Endodermal cell (in vitro differentiated cells): ENCODE results near the gene JARID2. TPM values are rescaled to one million over a fixed set of nuclear protein-coding genes. Genes with fewer than 3 reads are reported as not detected.

Source experiments
- DNase-seq: peaks from one replicate; pipeline ENCODE4 v3.0.0-alpha.2; 2017
- H3K27ac ChIP-seq: 2 replicates; pipeline ENCODE4 v1.5.1; 2013; ENCODE audit warnings: mild to moderate bottlenecking, low read depth, low read length, moderate library complexity
- H3K27me3 ChIP-seq: 2 replicates; pipeline ENCODE4 v1.6.1; 2013; ENCODE audit warnings: mild to moderate bottlenecking, low read length, moderate library complexity; ENCODE audit not compliant: insufficient read depth, control insufficient read depth, poor library complexity, severe bottlenecking
- H3K36me3 ChIP-seq: 2 replicates; pipeline ENCODE4 v1.7.0; 2013; ENCODE audit warnings: mild to moderate bottlenecking, low read length, moderate library complexity; ENCODE audit not compliant: control insufficient read depth, insufficient read depth
- H3K4me1 ChIP-seq: one replicate; pipeline ENCODE4 v1.7.0; 2013; ENCODE audit warnings: low read length; ENCODE audit not compliant: control insufficient read depth, insufficient read depth
- H3K4me3 ChIP-seq: 2 replicates; pipeline ENCODE4 v1.5.1; 2013; ENCODE audit warnings: mild to moderate bottlenecking, low read length, moderate library complexity
- H3K9ac ChIP-seq: 2 replicates; pipeline ENCODE4 v1.6.1; 2013; ENCODE audit warnings: mild to moderate bottlenecking, low read length, moderate library complexity; ENCODE audit not compliant: poor library complexity, severe bottlenecking; ENCODE audit errors: extremely low read depth
- H3K9me3 ChIP-seq: 2 replicates; pipeline ENCODE4 v1.6.1; 2013; ENCODE audit warnings: mild to moderate bottlenecking, low read length, moderate library complexity; ENCODE audit not compliant: control insufficient read depth
- H3K27ac Mint-ChIP-seq: 2 replicates; pipeline ENCODE4 v1.8.0; 2020; ENCODE audit warnings: mixed read lengths
- H3K27me3 Mint-ChIP-seq: 2 replicates; pipeline ENCODE4 v1.8.0; 2021; ENCODE audit warnings: mild to moderate bottlenecking, mixed read lengths; ENCODE audit not compliant: insufficient read depth
- H3K36me3 Mint-ChIP-seq: 2 replicates; pipeline ENCODE4 v1.8.0; 2020; ENCODE audit warnings: low read depth, mixed read lengths
- H3K4me1 Mint-ChIP-seq: 2 replicates; pipeline ENCODE4 v1.8.0; 2020; ENCODE audit warnings: mixed read lengths
- H3K4me3 Mint-ChIP-seq: 2 replicates; pipeline ENCODE4 v1.8.0; 2020; ENCODE audit warnings: mild to moderate bottlenecking, moderate library complexity, mixed read lengths
- H3K9me3 Mint-ChIP-seq: 2 replicates; pipeline ENCODE4 v1.8.0; 2020; ENCODE audit warnings: mild to moderate bottlenecking, mixed read lengths
- WGBS, 2 experiments: methylation state at CpG; one replicate each; pipeline versions ENCODE4 v1.1.5 to v1.1.7; 2013; ENCODE audit warnings: missing lambda C conversion rate in 2 of 2, mixed read lengths in 1 of 2; ENCODE audit not compliant: insufficient coverage in 1 of 2, insufficient read length in 1 of 2; 5-methylcytosine and 5-hydroxymethylcytosine counted together
- total RNA-seq, 2 donors: library from RNA; stranded (reverse); fragmentation: NEBNext Ultra II Directional in 1 of 2; extraction: Animal tissue kit (Norgen Biotek cat#: 25700) in 1 of 2; gene quantifications; 2 replicates in 1 of 2; 3 replicates in 1 of 2; pipeline ENCODE4 v1.2.1, GENCODE V29; 2021
- TF ChIP-seq, protein P1 (sequence below): fragments of 200-600 bp; sonication (generic); conservative IDR thresholded peaks from 2 replicates; pipeline ENCODE4 v1.5.0; 2021; ENCODE audit warnings: antibody characterized with exemption, mild to moderate bottlenecking

The JARID2 gene
- total RNA-seq, 2 donors from 2014 or later: 42.5 to 77.0 TPM

DNA sequence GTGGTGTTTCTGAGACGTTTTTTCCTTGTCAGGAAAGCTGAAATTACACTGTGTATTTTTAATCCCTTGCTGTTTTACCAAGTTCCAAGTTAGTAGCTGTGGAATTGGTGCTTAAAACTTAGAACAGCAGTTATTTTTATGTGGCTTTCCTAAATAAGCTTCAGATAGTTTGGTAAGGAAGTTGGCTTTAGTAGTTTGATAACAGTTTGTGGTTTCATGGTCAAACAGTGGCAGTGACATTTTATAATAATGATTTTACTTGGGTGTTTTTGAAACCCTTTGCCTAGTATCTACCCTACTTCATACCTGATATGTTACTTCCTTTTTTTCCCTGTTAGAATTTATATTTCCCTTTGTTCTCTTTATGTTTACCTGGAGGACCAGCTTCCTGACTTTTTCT is 164.9 kb downstream of the JARID2 start:
- Mint-ChIP-seq H3K9me3 (peaks cover 10% of the 10 kb centered on the region), H3K27ac (peak overlapping the region; percentile 65), H3K4me1 (peaks cover 76% of the 10 kb centered on the region), H3K27me3 (no peaks in the 10 kb centered on the region), H3K4me3 (peak overlapping the region; percentile 44), H3K36me3 (peaks cover 19% of the 10 kb centered on the region)
- Histone ChIP-seq H3K27me3 (no peaks in the 10 kb centered on the region), H3K4me3 (peak overlapping the region; percentile 74), H3K4me1 (peaks cover 22% of the 10 kb centered on the region), H3K9ac (peak overlapping the region; percentile 22), H3K27ac (no peak overlapping the region), H3K36me3 (peaks cover 4% of the 10 kb centered on the region), H3K9me3 (no peaks in the 10 kb centered on the region)
- 45 to 50% methylated on average over 1 of the region's 1 CpG for WGBS, 2 experiments
- no peak for DNase-seq
- TF ChIP-seq, protein P1, sequence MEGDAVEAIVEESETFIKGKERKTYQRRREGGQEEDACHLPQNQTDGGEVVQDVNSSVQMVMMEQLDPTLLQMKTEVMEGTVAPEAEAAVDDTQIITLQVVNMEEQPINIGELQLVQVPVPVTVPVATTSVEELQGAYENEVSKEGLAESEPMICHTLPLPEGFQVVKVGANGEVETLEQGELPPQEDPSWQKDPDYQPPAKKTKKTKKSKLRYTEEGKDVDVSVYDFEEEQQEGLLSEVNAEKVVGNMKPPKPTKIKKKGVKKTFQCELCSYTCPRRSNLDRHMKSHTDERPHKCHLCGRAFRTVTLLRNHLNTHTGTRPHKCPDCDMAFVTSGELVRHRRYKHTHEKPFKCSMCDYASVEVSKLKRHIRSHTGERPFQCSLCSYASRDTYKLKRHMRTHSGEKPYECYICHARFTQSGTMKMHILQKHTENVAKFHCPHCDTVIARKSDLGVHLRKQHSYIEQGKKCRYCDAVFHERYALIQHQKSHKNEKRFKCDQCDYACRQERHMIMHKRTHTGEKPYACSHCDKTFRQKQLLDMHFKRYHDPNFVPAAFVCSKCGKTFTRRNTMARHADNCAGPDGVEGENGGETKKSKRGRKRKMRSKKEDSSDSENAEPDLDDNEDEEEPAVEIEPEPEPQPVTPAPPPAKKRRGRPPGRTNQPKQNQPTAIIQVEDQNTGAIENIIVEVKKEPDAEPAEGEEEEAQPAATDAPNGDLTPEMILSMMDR: no peak

DNA sequence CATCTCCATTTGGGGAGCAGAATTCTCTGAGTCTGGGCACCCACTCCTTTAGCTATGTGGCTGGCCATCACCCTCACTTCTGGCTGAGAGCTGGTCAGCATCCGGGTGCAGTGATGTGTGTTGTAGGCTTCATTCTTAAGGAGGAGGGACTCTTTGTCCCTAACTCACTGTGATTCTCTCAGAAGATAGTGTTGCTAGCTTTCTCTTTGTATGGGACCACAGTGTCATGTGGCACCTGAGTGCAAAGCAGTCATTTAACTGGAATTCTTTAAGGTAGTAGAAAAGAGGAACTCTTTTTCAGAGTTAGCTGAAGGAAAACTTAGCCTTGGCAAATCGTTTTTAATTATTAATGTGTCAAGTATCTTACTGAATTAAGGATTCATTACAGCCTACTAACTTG is 165.9 kb downstream of the JARID2 start:
- peaks cover 16% of the 10 kb centered on the region for H3K4me1 ChIP-seq
- peak overlapping the region; percentile 38 for H3K27ac Mint-ChIP-seq

DNA sequence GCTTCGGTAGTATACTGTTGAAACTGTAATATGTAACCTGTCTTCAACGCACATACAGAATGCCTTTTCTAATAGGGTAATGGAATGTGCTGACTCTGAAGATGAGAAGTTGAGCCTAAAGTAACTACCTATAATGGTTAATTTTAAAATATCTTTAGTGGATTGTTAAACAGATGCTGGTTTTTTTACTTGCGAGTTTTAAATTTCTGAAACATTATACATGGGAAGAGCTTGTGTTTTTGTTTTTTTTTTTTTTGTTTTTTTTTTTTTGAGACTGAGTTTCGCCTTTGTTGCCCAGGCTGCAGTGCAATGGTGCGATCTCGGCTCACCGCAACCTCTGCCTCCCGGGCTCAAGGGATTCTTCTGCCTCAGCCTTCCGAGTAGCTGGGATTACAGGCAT is 166.9 kb downstream of the JARID2 start:
- peaks cover 11% of the 10 kb centered on the region for H3K9me3 ChIP-seq
- no peaks in the 10 kb centered on the region for H3K27me3 Mint-ChIP-seq
- peak overlapping the region; percentile 1 for H3K4me3 Mint-ChIP-seq
- no peak overlapping the region for H3K27ac ChIP-seq
- H3K27me3 ChIP-seq: no peaks in the 10 kb centered on the region
- peaks cover 24% of the 10 kb centered on the region for H3K9me3 Mint-ChIP-seq
- H3K36me3 ChIP-seq: peaks cover 15% of the 10 kb centered on the region
- H3K9ac ChIP-seq: no peak overlapping the region
- H3K4me1 Mint-ChIP-seq: peaks cover 62% of the 10 kb centered on the region
- H3K27ac Mint-ChIP-seq: no peak overlapping the region
- 90 to 100% methylated on average over 1 to 9 of the region's 9 CpGs for WGBS, 2 experiments
- no peak for DNase-seq
- TF ChIP-seq, protein P1: no peak
- H3K4me3 ChIP-seq: peak overlapping the region; percentile 74
- peaks cover 33% of the 10 kb centered on the region for H3K36me3 Mint-ChIP-seq
- H3K4me1 ChIP-seq: peaks cover 16% of the 10 kb centered on the region

More for the DNA sequence above, 165.9 kb downstream of the JARID2 start:
- H3K27me3 ChIP-seq: no peaks in the 10 kb centered on the region
- Mint-ChIP-seq H3K27me3 (no peaks in the 10 kb centered on the region), H3K4me1 (peaks cover 70% of the 10 kb centered on the region), H3K4me3 (peak overlapping the region; percentile 44), H3K9me3 (peaks cover 15% of the 10 kb centered on the region), H3K36me3 (peaks cover 25% of the 10 kb centered on the region)
- 68% methylated on average over 2 of the region's 2 CpGs; no CpG with 5 or more reads in 1 of the 2 experiments for WGBS, 2 experiments
- H3K4me3 ChIP-seq: peak overlapping the region; percentile 74
- no peak overlapping the region for H3K27ac ChIP-seq
- peaks cover 2% of the 10 kb centered on the region for H3K9me3 ChIP-seq
- no peak overlapping the region for H3K9ac ChIP-seq
- H3K36me3 ChIP-seq: peaks cover 6% of the 10 kb centered on the region
- DNase-seq: no peak
- TF ChIP-seq, protein P1: no peak
